GM12891 (cell line): ENCODE data around the gene ICA1.

Experiments
- POLR2A ChIP-seq: IDR thresholded peaks from 2 replicates; pipeline ENCODE4 v1.6.1; 2011; ENCODE audit warnings: low read depth, low read length, control low read depth
- POLR2AphosphoS5 ChIP-seq: IDR thresholded peaks from 2 replicates; pipeline ENCODE4 v1.6.1; 2011; ENCODE audit warnings: low read depth, low read length, control low read depth
- POU2F2 ChIP-seq: IDR thresholded peaks from 2 replicates; pipeline ENCODE4 v1.6.1; 2011; ENCODE audit warnings: low read depth, mild to moderate bottlenecking, control low read depth, low read length, moderate library complexity
- SPI1 ChIP-seq: IDR thresholded peaks from 2 replicates; pipeline ENCODE4 v1.6.1; 2011; ENCODE audit warnings: low read depth, low read length, control low read depth
- TAF1 ChIP-seq: IDR thresholded peaks from 2 replicates; pipeline ENCODE4 v1.6.1; 2011; ENCODE audit warnings: low read depth, low read length, control low read depth

GRCh38 chr7:8177109-8177933 lies 84.6 kb downstream of the ICA1 start:
- TF ChIP-seq POLR2AphosphoS5 (no peak), POLR2A (no peak), SPI1 (peak; percentile 98), POU2F2 (no peak), TAF1 (no peak)
